A204.1 (cell line): ENCODE results near the gene TMEM63B.

Experiments
- FAIRE-seq: peaks from 2 replicates; lab custom pipeline; 2012; peaks lifted over from hg19 to GRCh38; lab: Jason Lieb, UNC

Gene TMEM63B

DNA sequence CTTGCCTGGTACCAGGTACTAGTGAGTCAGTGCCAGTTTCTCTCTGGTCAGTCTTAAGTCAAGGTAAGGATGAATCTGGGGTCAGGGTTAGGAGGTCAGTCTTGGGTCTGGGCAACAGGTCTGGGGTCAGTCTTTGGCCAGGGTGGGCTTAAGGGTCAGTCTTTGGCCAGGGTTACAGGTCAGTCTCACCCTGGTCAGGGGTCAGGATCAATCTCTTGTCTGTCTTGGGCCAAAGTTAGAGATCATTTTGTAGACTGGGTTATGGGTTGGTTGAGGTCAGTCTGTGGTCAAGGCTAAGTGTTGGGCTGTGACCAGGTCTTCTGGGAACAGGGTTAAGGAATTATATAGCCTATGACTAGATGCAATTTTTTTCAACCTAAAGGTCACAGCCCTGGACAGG, 18.5 kb downstream of the TMEM63B start:
- FAIRE-seq, result no peak

DNA sequence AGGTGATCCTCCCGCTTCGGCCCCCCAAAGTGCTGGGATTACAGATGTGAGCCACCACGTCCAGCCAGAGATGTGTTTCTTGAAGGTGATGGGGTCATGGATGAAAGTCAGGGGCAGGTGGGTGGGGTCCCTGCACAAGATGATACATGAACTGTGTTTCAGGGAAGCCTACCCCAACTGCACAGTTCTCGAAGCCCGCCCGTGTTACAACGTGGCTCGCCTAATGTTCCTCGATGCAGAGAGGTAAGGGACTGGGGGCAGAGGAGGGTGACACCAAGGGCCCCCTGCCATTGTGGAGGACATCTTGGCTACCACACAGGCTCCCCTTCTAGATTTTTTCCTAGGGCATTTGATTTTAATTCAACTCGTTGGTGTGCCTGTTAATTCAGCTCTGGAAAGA, 19.3 kb downstream of the TMEM63B start:
- FAIRE-seq, result no peak

DNA sequence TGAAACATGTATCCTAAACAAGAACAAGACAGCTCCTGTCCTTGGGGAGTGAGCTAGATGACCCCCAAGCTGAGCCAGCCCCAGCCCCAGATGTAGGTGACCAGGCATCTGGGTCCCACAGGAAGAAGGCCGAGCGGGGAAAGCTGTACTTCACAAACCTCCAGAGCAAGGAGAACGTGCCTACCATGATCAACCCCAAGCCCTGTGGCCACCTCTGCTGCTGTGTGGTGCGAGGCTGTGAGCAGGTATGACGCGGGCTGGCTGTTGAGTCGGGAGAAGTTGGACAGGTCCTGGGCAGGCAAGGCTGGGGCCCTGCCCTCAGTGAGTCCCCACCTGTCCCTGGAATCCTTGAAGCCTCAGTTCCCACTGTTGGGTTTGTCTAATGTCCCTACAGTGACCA, 19.9 kb downstream of the TMEM63B start:
- FAIRE-seq, result no peak

DNA sequence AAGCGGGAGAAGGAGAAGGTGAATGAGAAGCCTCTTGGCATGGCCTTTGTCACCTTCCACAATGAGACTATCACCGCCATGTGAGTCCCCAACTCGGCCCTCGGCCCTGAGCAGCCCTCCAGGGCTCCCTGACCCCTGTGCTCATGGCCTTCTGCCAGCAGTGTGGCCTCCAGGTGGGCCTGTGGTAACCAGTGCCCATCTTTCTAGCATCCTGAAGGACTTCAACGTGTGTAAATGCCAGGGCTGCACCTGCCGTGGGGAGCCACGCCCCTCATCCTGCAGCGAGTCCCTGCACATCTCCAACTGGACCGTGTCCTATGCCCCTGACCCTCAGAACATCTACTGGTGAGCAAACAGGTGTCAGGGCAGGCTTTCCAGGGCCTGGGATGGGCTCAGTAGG, 21.0 kb downstream of the TMEM63B start:
- no peak for FAIRE-seq

DNA sequence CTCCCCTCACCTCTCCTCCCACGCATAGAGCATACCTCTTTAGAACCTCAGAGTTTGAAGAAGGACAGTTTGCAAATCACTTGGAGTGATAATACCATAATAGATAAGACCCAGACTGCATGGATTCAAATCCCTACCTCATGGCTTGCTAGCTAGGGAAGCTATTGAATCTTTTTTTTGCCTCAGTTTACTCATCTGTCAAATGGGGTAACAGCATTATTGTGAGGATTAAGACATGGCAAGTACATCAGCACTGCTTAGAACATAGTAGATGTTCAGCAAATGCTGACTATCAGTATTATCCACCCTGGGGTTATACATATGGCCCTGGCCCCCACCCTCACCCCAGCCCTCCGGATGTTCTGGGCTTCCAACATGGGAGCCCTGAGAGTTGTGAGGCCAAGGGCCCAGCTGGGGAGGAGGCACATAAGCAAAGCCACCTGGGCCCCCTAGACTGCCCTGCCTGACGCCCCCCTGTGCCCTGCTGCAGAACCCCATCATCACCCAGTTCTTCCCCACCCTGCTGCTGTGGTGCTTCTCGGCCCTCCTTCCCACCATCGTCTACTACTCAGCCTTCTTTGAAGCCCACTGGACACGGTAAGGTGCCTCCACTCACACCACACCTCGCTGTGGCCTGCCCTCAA, 22.1 kb downstream of the TMEM63B start:
- no peak for FAIRE-seq

DNA sequence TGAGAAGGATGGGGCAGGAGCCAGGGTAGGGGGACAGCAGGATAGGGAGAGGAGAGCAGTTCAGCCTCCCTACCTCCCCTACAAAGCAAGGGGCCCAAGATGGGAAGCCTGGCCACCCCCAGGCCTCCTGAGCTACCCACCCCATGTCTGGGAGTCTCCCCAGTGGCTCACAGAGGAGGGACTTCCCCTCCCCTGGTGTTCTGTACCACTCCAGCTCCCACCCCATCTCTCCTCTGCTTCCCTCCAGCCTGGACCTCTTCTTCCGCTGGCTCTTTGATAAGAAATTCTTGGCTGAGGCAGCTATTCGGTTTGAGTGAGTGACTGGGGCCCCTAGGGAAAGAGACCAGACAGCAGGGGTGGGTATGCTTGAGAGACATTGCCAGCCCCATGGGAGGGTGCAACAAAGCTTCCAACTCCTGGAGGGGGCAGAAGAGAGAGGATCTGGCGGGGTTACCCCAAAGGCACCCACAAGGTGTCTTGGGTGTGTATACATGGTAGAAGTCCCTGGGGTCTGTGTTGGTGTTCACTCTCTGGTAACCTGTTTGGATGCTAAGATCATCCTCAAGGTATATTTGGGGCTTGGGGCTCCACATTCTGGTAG, 23.1 kb downstream of the TMEM63B start:
- no peak for FAIRE-seq

DNA sequence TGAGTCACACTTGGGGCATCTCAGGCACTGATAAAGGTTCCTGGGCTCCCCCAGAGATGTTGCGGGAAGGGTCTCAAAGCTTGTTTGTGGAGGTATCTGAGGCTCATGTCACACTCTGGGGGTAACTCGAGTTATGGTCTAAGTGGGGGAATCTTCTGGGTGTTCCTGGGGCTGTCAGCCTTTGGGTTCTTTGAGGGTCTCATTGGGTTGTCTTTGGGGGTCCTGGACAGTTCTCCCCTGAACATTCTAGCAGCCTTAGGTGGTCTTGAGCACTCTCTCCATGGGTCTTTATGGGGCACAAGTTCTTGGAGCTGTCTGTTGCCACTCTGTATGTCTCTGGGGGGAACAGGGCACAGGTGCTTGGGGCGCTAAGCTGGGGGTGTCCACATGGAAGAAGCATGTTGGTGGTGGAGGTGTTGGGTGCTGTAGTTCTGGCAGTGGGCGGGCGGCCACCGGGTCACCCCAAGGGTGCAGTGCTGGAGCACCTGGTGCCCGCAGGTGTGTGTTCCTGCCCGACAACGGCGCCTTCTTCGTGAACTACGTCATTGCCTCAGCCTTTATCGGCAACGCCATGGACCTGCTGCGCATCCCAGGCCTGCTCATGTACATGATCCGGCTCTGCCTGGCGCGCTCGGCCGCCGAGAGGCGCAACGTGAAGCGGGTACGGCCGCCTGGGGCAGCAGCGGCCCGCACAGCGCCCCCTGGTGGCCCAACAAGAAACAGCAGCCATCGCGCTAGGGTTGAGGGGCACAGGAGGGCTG, 24.2 kb downstream of the TMEM63B start:
- no peak for FAIRE-seq

DNA sequence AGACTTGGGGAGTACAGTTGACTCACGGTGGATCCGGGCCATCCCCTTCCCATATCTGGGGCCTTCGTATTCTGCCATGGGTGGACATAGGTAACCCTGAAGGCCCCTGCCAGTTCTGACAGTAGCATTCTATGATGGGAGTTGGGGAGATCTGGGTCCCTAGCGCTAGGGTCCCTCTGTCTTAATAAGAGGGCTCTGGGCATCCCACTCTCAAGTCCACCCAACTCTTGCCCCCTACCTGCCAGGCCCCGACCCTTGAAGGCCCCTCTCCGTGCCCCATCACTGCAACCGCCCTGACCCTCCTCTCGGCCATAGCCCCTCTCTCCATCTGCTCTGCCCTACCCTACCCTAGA, 24.7 kb downstream of the TMEM63B start:
- no peak for FAIRE-seq

DNA sequence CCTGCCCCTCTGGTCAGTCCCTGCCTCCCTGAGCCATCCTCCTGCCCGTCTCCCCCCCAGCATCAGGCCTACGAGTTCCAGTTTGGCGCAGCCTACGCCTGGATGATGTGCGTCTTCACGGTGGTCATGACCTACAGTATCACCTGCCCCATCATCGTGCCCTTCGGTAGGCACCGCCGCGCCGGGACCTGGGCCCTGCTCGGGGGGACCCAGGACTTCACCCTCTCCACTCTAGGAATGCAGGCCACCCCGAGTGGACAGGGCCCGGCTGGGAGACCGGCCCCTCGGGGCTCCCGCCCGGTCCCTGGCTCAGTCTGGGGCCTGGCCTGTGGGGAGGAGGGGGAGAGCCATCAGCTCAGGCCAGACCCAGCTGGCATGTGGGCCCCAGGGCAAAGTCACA, 25.2 kb downstream of the TMEM63B start:
- FAIRE-seq, result no peak

DNA sequence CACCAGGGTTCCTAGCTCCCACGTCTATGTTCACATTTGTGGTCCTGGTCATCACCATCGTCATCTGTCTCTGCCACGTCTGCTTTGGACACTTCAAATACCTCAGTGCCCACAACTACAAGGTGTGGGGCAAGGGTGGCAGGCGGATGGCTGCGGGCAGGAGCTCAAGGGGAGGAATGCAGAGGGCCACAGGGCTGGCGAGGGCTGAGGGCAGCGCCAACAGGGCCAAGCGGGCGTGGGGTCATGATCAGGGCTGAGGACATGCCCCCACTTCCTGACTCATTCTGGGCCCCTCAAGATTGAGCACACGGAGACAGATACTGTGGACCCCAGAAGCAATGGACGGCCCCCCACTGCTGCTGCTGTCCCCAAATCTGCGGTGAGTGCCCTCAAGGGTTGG, 26.7 kb downstream of the TMEM63B start:
- no peak for FAIRE-seq

DNA sequence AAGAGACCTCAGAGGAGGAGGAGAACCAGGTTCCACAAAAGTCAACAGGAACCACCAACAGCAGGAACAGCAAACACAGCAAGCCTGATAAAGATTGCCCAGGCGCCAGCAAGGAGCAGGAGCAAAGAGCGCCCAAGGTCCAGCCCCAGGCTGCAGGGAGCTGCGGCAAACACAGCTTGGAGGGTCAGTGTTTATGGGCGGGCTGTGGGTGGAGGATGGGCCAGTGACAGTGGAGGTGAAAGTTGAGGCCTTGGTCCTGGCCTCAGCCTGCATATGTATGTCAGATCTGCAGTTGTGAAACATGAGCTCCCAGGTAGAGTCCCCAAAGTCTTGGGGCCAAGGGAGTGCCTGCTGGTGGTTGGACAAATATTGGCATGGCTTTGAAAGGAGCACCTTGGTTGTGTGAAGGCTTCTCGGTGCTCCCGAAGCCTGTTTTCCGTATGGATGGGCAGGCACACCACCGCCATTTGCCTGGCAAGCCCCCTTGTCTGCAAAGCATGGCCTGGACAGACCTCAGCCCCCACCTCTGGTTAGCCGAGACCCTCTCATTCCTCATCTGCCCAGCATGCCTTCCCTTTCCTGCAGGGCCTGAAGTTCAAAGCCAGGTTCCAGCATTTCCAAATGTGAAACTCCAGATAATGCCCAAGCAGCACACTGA, 29.3 kb downstream of the TMEM63B start:
- FAIRE-seq, result no peak

DNA sequence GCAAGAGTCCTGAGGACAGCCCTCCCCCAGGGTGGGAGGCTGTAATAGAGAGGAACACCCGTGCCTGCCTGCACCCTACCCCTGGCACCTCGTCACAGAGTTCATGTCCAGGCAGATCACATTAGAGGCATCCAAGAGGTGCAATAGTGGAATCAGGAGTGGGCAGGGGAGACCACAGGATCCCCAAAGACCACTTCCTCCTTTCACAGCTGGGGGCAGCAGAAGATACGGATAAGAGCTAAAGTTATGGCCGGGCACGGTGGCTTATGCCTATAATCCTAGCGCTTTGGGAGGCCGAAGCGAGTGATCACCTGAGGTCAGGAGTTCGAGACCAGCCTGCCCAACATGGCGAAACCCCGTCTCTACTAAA, 29.8 kb downstream of the TMEM63B start:
- FAIRE-seq, result no peak

DNA sequence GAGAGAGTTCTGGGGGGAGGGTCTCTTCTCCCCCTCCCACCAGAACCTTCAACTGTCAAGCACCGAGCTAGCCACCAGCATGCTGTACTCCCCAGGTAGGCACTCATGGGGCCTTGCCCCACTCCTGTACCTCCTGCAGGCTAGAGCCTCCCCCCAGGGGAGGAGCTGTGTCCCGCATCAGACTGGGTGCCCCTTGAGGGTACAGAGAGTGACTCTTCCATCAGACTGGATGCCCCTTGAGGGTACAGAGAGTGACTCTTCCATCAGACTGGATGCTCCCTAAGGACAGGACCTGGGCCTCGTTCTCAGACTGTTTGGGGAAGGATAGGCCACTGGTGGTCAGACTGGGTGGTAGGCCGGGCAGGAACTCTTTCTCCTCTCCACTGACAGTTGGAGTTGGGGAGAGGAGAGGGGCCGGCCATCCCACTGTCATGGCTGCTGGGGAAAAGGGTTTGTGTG, 31.4 kb downstream of the TMEM63B start, which contains the start of gene CAPN11:
Gene CAPN11, plus strand, starts transcription at position 51 of the 459 bp plus-strand sequence. Its CDS starts 29 bp downstream, at position 80.
- no peak for FAIRE-seq

DNA sequence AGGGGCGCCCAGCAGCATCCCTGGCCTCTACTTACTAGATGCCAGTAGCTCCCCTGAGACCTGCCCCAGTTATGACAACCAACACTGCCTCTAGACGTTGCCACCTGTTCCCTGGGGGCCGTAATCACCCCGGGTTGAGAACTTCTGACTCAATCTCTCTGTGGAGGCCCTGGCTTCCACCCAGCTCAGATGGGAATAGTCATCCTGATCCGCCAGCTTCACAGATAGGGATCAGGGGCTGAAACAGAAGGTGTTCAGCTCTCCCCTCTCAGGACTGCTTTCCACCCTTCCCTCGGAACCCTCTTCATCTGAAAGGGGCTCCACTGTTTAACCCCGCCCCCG, 34.6 kb downstream of the TMEM63B start:
- no peak for FAIRE-seq

DNA sequence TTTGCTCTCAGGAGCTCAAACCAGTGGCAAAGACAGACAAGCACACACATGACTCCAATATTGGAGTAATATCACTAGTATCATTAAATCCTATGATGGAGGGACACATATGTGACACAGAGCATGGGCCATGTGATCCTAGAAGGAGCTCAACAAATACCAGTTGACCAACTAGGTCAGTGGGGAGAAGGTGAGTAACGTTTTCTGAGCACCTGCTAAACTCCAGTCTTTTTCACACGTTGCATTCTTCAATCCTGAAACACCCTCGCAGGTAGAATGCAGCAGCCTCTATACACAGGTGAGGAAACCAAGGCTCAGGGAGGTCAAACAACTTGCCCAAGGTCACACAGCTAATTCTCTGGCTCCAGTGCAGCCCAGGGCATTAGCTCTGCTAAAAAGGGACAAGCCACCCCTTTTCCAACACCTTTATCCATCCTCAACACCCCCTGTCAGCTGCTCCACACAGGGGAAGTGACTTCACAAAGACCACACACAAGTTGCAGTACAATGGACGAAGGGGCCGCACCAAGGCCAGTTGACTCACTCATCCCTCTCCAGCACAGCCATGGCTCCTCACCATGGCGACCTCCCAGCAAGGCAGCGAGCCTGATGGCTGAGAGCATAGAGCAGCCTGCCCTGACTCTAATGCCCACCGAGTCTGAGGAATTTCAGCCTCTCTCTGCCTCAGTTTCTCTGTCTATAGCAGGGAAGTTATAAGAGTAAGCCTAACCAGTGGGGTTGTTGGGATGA, 35.7 kb downstream of the TMEM63B start:
- no peak for FAIRE-seq

DNA sequence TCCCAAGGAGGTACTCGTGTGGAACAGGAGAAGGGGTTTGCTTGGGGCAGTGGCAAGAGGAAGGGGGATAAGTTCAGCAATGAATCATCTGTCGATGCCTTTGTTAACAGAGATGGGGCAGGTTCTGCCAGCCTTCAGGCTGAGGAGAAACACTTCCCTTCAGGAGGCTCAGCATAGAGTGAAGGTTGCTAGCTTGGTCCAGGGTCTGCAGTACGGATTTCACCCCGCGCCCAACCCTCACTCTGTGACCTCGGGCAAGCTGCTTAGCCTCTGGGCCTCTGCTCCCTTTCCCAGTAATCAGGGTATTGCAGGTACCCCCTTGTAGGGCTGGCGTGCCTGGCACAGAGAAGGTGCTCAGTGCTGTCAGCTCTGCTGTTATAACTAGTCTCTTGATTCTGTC, 38.8 kb downstream of the TMEM63B start:
- FAIRE-seq, result no peak

DNA sequence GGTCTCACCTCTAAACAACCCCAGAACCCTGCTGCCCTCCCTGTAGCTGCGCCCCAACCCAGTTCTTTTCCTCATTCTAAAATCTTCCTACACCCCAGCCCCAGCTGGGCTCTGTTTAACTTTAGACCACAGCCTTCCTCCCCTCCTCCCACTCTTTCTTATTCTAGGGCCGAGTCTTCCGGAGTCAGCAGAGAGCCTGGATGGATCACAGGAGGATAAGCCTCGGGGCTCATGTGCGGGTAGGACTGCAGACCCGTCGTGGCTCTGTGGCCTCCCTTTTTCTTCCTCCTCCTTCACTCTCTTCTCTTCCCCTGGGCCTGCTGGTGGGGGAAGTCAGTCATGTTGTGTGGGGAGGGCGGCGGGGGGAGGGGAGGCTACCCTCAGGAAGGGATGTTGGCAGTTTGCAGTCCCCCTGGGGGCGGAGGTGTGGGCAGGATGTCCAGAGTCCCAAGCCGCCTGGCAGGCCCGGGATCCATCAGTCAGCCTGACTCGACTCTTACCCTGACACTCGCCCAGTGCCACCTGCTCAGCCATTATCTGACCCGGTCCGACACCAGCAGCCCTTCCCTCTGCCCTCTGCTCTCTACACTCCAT, 39.3 kb downstream of the TMEM63B start:
- FAIRE-seq, result no peak

DNA sequence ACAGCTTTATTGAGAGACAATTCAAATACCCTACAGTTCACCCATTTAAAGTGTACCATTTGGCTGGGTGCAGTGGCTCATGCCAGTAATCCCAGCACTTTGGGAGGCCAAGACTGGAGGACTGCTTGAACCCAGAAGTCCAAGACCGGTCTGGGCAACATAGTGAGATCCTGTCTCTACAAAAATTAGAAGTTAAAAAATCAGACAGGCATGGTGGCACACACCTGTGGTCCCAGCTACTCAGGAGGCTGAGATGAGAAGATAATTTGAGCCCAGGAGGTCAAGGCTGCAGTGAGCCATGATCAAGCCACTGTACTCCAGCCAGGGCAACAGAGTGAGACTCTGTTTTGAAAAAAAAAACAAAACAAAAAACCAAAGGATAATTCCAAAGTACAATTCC, 40.2 kb downstream of the TMEM63B start:
- no peak for FAIRE-seq

DNA sequence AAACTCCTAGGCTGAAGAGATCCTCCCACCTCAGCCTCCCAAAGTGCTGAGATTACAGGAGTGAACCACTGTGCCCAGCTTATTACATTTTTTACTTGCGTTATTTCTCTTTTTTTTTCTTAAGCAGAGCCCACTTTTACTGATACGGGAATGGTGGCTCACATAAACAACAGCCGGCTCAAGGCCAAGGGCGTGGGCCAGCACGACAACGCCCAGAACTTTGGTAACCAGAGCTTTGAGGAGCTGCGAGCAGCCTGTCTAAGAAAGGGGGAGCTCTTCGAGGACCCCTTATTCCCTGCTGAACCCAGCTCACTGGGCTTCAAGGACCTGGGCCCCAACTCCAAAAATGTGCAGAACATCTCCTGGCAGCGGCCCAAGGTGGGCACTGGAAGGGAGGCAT, 41.8 kb downstream of the TMEM63B start:
- FAIRE-seq, result no peak

DNA sequence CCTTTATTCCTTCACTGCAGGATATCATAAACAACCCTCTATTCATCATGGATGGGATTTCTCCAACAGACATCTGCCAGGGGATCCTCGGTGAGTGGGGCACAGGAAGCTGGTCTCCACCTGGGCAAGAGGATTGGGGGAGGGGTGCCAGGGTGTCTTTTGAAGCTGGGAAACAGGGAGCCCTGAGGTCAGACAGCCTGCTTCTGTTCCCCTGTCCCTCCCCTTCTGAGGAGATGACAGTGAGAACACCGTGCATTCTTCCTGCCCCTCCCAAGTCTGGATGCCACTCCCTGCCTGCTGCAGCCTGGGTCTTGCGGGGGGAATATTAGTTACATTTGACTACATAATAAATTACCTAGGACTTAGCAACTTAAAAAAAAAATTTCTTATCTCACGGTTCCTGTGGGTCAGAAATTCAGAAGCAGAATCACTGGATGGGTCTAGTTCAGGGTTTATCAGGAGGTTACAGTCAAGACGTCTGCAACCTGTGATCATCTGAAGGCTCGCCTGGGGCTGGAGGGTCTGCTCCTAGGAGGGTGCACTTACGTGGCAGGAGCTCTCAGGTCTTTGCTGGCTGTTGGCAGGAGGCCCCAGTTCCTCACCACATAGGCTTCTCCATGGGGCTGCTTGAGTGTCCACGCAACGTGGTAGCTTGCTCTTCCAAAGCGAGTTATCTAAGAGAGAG, 42.7 kb downstream of the TMEM63B start:
- FAIRE-seq, result no peak

DNA sequence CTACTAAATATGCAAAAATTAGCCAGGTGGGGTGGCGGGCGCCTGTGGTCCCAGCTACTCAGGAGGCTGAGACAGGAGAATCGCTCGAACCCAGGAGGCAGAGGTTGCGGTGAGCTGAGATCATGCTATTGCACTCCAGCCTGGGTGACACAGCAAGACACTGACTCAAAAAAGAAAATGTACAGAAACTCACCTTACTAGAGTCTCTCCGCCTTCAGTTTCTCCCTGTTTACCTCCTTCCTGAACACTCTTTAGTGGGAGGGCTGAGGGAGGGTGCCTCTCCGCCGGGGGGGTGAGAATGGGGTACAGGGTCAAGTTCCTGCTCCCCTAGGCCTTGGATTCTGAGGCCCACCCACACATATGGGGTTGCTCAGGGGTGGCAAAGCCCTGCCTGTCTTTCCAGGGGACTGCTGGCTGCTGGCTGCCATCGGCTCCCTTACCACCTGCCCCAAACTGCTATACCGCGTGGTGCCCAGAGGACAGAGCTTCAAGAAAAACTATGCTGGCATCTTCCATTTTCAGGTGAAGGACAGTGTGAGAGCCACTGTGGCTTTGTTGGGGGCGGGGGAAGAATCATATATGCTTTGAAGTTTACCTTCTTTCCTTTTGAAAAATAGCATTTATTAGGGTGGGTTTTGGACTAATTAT, 44.7 kb downstream of the TMEM63B start:
- no peak for FAIRE-seq
